Neural cell (in vitro differentiated cells): Measurements from ENCODE around the gene ECI1. TPM values are rescaled to one million over a fixed set of nuclear protein-coding genes. Genes with fewer than 3 reads are reported as not detected.

Experiments used
- H2AFZ ChIP-seq: fragments of 200-600, 300-800 bp; sonication (generic), shearing (Covaris generic); 2 replicates; pipeline ENCODE4 v1.6.0; 2014; ENCODE audit warnings: low read depth, mild to moderate bottlenecking, antibody characterized with exemption, low read length, moderate library complexity
- H3F3A ChIP-seq: fragments of 200-600 bp; shearing (Covaris generic); 2 replicates; pipeline ENCODE4 v1.6.1; 2016; ENCODE audit warnings: mild to moderate bottlenecking, moderate library complexity, mixed read lengths, antibody characterized with exemption, low read length; ENCODE audit not compliant: insufficient read depth, poor library complexity, severe bottlenecking
- H3K27ac ChIP-seq: fragments of 200-600, 300-800 bp; sonication (generic), shearing (Covaris generic); 2 replicates; pipeline ENCODE4 v1.5.1; 2014; ENCODE audit warnings: mild to moderate bottlenecking, low read length, moderate library complexity
- H3K27me3 ChIP-seq: fragments of 300-800, 200-600 bp; sonication (generic), shearing (Covaris generic); 2 replicates; pipeline ENCODE4 v1.6.0; 2014; ENCODE audit warnings: mild to moderate bottlenecking, low read depth, low read length, moderate library complexity; ENCODE audit not compliant: insufficient read depth
- H3K36me3 ChIP-seq: fragments of 300-800, 200-600 bp; sonication (generic), shearing (Covaris generic); 2 replicates; pipeline ENCODE4 v1.5.1; 2014; ENCODE audit warnings: mild to moderate bottlenecking, antibody characterized with exemption, low read length, moderate library complexity; ENCODE audit not compliant: insufficient read depth
- H3K4me2 ChIP-seq: fragments of 300-800, 200-600 bp; sonication (generic), shearing (Covaris generic); 2 replicates; pipeline ENCODE4 v1.6.0; 2014; ENCODE audit warnings: mild to moderate bottlenecking, low read length
- H3K4me3 ChIP-seq: fragments of 300-800, 200-600 bp; sonication (generic), shearing (Covaris generic); 2 replicates; pipeline ENCODE4 v1.5.1; 2014; ENCODE audit warnings: mild to moderate bottlenecking, low read length, moderate library complexity
- H3K79me2 ChIP-seq: fragments of 200-600 bp; shearing (Covaris generic); replicated peaks from 2 replicates; pipeline ENCODE4 v1.6.0; 2014; ENCODE audit warnings: mild to moderate bottlenecking, low read length, moderate library complexity; ENCODE audit not compliant: insufficient read depth
- H3K9ac ChIP-seq: fragments of 300-800, 200-600 bp; sonication (generic), shearing (Covaris generic); 2 replicates; pipeline ENCODE4 v1.6.1; 2016; ENCODE audit warnings: mild to moderate bottlenecking, low read length, mixed read lengths
- H3K9me2 ChIP-seq: fragments of 200-600 bp; shearing (Covaris generic); 2 replicates; pipeline ENCODE4 v1.6.1; 2016; ENCODE audit warnings: mild to moderate bottlenecking, low read length, mixed read lengths; ENCODE audit not compliant: insufficient read depth
- H3K9me3 ChIP-seq: fragments of 200-600, 300-800 bp; sonication (generic), shearing (Covaris generic); 2 replicates; pipeline ENCODE4 v1.6.1; 2016; ENCODE audit warnings: mild to moderate bottlenecking, mixed run types, low read length, moderate library complexity, mixed read lengths
- H4K20me1 ChIP-seq: fragments of 200-600 bp; shearing (Covaris generic); 2 replicates; pipeline ENCODE4 v1.6.1; 2016; ENCODE audit warnings: mild to moderate bottlenecking, mixed run types; ENCODE audit not compliant: insufficient read depth
- EP300 ChIP-seq: fragments of 450-650 bp; conservative IDR thresholded peaks from 2 replicates; pipeline ENCODE4 v1.6.1; 2014; ENCODE audit warnings: antibody characterized with exemption, mild to moderate bottlenecking, moderate library complexity; ENCODE audit not compliant: poor library complexity, severe bottlenecking
- EZH2 ChIP-seq: fragments of 200-600, 300-800 bp; shearing (Covaris generic), sonication (generic); IDR thresholded peaks from 2 replicates; pipeline ENCODE4 v1.6.1; 2014; ENCODE audit warnings: antibody characterized with exemption, low read length, borderline replicate concordance, mild to moderate bottlenecking; ENCODE audit not compliant: insufficient read depth, poor library complexity, severe bottlenecking
- MXI1 ChIP-seq: fragments of 450-650 bp; conservative IDR thresholded peaks from 2 replicates; pipeline ENCODE4 v1.6.1; 2014; ENCODE audit warnings: antibody characterized with exemption, mild to moderate bottlenecking; ENCODE audit not compliant: poor library complexity, severe bottlenecking
- POLR2AphosphoS5 ChIP-seq: IDR thresholded peaks from 2 replicates; pipeline ENCODE4 v1.6.1; 2012
- RAD21 ChIP-seq: fragments of 450-650 bp; conservative IDR thresholded peaks from 2 replicates; pipeline ENCODE4 v1.6.1; 2014; ENCODE audit warnings: antibody characterized with exemption, mild to moderate bottlenecking, moderate library complexity
- SMC3 ChIP-seq: fragments of 450-650 bp; conservative IDR thresholded peaks from 2 replicates; pipeline ENCODE4 v1.6.1; 2014; ENCODE audit warnings: antibody characterized with exemption, mild to moderate bottlenecking, moderate library complexity; ENCODE audit not compliant: poor library complexity
- TAF1 ChIP-seq: IDR thresholded peaks from 2 replicates; pipeline ENCODE4 v1.6.1; 2012; ENCODE audit warnings: low read depth
- polyA plus RNA-seq: library from polyadenylated mRNA; depleted of rRNA; stranded (reverse); fragments of >200 nt; gene quantifications from 2 replicates; pipeline ENCODE4 v1.2.3, GENCODE V29; 2014
- TF ChIP-seq, protein P1 (sequence below): fragments of 450-650 bp; IDR thresholded peaks from 2 replicates; pipeline ENCODE4 v1.5.1; 2014; ENCODE audit warnings: antibody characterized with exemption, mild to moderate bottlenecking, moderate library complexity; ENCODE audit not compliant: poor library complexity, severe bottlenecking
- TF ChIP-seq, protein P2 (sequence below): IDR thresholded peaks from 2 replicates; pipeline ENCODE4 v1.6.1; 2012; ENCODE audit warnings: borderline replicate concordance

Gene ECI1
- polyA plus RNA-seq, 1 donor from 2014 or later = 35.3 TPM

DNA sequence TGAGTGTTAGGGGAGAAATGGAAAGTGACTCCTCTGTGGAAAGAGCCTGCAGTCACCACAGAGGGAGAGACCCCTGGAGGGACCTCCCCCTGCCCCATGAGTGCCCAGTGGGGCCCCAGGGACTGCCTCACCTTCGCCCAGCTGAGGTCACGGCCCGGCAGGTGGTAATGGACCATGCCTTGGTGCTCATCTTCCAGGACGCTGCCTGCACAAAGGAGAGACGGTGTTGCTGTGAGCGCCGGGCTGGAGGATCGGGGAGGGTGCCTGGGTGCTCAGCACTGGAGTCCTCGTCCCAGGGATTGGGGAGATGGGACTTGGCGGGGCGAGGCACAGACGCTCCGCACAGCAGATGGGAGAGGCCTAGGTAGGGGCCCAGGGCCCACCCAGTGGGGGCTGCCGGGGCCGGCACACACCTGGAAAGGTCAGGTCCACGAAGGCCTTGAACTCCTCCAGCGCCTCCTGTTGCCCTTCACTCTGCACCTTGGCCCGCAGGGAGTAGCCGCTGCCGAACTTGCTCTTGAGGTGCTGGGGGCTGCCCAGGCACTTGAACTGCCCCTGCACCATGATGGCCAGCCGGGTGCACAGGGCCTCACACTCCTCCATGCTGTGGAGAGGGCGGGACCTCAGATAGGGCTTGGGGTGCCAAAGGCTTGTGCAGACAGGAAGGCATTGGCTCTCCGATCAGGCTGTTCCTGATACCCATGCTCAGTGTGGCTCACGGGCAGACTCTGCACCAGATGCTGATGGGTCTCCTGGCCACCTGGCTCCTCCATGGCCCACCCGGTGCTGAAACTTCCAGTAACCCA is 26.3 kb upstream of the ECI1 start:
- H3F3A ChIP-seq = no peaks in the 10 kb centered on the region
- H3K9ac ChIP-seq = no peak overlapping the region
- no peaks in the 10 kb centered on the region for H3K36me3 ChIP-seq
- TF ChIP-seq MXI1 (no peak), POLR2AphosphoS5 (no peak), RAD21 (no peak), TAF1 (no peak), EP300 (no peak), SMC3 (no peak)
- TF ChIP-seq, protein P1, sequence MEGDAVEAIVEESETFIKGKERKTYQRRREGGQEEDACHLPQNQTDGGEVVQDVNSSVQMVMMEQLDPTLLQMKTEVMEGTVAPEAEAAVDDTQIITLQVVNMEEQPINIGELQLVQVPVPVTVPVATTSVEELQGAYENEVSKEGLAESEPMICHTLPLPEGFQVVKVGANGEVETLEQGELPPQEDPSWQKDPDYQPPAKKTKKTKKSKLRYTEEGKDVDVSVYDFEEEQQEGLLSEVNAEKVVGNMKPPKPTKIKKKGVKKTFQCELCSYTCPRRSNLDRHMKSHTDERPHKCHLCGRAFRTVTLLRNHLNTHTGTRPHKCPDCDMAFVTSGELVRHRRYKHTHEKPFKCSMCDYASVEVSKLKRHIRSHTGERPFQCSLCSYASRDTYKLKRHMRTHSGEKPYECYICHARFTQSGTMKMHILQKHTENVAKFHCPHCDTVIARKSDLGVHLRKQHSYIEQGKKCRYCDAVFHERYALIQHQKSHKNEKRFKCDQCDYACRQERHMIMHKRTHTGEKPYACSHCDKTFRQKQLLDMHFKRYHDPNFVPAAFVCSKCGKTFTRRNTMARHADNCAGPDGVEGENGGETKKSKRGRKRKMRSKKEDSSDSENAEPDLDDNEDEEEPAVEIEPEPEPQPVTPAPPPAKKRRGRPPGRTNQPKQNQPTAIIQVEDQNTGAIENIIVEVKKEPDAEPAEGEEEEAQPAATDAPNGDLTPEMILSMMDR = no peak
- no peak overlapping the region for H2AFZ ChIP-seq
- no peaks in the 10 kb centered on the region for H3K79me2 ChIP-seq
- no peaks in the 10 kb centered on the region for H3K27me3 ChIP-seq
- no peaks in the 10 kb centered on the region for H4K20me1 ChIP-seq
- no peak overlapping the region for H3K27ac ChIP-seq
- H3K9me3 ChIP-seq = no peaks in the 10 kb centered on the region
- no peak overlapping the region for H3K4me3 ChIP-seq
- no peak overlapping the region for H3K4me2 ChIP-seq
- H3K9me2 ChIP-seq = no peaks in the 10 kb centered on the region

DNA sequence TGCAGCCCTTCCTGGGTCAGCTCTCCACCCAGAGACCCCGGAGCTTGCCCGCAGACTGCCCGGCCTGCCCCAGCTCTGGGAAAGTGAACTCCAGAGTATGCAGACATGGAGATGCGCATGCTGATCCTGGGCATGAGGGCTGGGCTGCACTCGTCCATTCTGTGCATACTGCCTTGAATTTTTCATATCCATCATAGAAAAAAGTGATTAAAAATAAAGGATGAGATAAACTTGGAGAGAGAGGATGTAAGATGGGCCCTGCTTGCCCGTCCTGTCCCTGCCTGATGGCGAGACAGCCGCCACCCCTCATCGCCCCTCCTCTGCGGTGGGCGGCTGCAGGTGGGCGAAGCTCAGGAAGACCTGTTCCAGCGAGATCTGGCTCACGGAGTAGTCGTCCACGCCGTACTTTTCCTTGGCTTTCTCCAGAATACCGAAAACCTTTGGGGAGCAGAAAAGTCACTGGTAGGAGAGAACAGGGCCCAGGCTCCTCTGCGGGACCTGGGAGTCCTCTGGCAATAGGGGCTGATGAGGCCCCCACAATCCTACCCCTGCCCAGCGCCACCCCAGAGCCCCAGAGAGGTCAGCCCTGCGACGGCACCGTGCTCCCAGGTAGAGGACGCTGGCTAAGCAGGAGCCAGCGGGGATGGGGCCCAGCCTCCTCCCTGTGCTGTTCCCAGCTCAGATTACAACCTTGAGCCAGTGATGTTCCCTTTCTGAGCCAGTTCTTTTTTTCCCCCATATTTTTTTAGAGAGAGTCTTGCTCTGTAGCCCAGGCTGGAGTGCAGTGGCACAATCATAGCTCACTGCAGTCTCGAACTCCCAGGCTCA is 25.2 kb upstream of the ECI1 start:
- H3K36me3 ChIP-seq = no peaks in the 10 kb centered on the region

More for the DNA sequence above, 25.2 kb upstream of the ECI1 start:
- no peaks in the 10 kb centered on the region for H4K20me1 ChIP-seq
- H3K27ac ChIP-seq = no peak overlapping the region
- no peaks in the 10 kb centered on the region for H3K9me3 ChIP-seq
- no peak overlapping the region for H3K4me2 ChIP-seq
- H3K9ac ChIP-seq = no peak overlapping the region
- H3K4me3 ChIP-seq = no peak overlapping the region
- H3F3A ChIP-seq = no peaks in the 10 kb centered on the region
- TF ChIP-seq EP300 (no peak), EZH2 (no peak), POLR2AphosphoS5 (no peak), RAD21 (no peak), MXI1 (no peak), SMC3 (no peak), TAF1 (no peak)
- TF ChIP-seq, protein P2, sequence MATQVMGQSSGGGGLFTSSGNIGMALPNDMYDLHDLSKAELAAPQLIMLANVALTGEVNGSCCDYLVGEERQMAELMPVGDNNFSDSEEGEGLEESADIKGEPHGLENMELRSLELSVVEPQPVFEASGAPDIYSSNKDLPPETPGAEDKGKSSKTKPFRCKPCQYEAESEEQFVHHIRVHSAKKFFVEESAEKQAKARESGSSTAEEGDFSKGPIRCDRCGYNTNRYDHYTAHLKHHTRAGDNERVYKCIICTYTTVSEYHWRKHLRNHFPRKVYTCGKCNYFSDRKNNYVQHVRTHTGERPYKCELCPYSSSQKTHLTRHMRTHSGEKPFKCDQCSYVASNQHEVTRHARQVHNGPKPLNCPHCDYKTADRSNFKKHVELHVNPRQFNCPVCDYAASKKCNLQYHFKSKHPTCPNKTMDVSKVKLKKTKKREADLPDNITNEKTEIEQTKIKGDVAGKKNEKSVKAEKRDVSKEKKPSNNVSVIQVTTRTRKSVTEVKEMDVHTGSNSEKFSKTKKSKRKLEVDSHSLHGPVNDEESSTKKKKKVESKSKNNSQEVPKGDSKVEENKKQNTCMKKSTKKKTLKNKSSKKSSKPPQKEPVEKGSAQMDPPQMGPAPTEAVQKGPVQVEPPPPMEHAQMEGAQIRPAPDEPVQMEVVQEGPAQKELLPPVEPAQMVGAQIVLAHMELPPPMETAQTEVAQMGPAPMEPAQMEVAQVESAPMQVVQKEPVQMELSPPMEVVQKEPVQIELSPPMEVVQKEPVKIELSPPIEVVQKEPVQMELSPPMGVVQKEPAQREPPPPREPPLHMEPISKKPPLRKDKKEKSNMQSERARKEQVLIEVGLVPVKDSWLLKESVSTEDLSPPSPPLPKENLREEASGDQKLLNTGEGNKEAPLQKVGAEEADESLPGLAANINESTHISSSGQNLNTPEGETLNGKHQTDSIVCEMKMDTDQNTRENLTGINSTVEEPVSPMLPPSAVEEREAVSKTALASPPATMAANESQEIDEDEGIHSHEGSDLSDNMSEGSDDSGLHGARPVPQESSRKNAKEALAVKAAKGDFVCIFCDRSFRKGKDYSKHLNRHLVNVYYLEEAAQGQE = no peak
- TF ChIP-seq, protein P1 = no peak
- H2AFZ ChIP-seq = no peak overlapping the region
- H3K9me2 ChIP-seq = no peaks in the 10 kb centered on the region
- no peaks in the 10 kb centered on the region for H3K79me2 ChIP-seq
- no peaks in the 10 kb centered on the region for H3K27me3 ChIP-seq
